Neural progenitor cell (in vitro differentiated cells): ENCODE measurements around the gene PPIL6. TPM values are rescaled to one million over a fixed set of nuclear protein-coding genes. Genes with fewer than 3 reads are reported as not detected.

Source experiments
- DNase-seq: peaks from one replicate; pipeline ENCODE4 v3.0.0-alpha.2; 2016; ENCODE audit warnings: low spot score
- H2AFZ ChIP-seq: fragments of 200-600 bp; sonication (generic); replicated peaks from 2 replicates; pipeline ENCODE4 v1.6.1; 2016; ENCODE audit warnings: antibody characterized with exemption
- H3F3A ChIP-seq: fragments of 200-600 bp; sonication (generic); 2 replicates; pipeline ENCODE4 v1.6.1; 2016; ENCODE audit warnings: antibody characterized with exemption, low read depth
- H3K27ac ChIP-seq: fragments of 200-600 bp; sonication (generic); 2 replicates; pipeline ENCODE4 v1.5.1; 2016; ENCODE audit warnings: mild to moderate bottlenecking
- H3K27me3 ChIP-seq: fragments of 200-600 bp; sonication (generic); 2 replicates; pipeline ENCODE4 v1.6.1; 2016; ENCODE audit warnings: mild to moderate bottlenecking, moderate library complexity
- H3K36me3 ChIP-seq: fragments of 200-600 bp; sonication (generic); 2 replicates; pipeline ENCODE4 v1.5.1; 2016
- H3K4me1 ChIP-seq: fragments of 200-600 bp; sonication (generic); 2 replicates; pipeline ENCODE4 v1.6.1; 2016; ENCODE audit warnings: mixed run types
- H3K4me2 ChIP-seq: fragments of 200-600 bp; sonication (generic); 2 replicates; pipeline ENCODE4 v1.6.1; 2016
- H3K4me3 ChIP-seq: fragments of 200-600 bp; sonication (generic); 2 replicates; pipeline ENCODE4 v1.5.1; 2016
- H3K79me2 ChIP-seq: fragments of 200-600 bp; sonication (generic); 2 replicates; pipeline ENCODE4 v1.6.1; 2016; ENCODE audit warnings: low read depth
- H3K9ac ChIP-seq: fragments of 200-600 bp; sonication (generic); 2 replicates; pipeline ENCODE4 v1.6.1; 2016
- H3K9me3 ChIP-seq: fragments of 200-600 bp; sonication (generic); 2 replicates; pipeline ENCODE4 v1.5.1; 2016; ENCODE audit warnings: low read depth
- H4K20me1 ChIP-seq: fragments of 200-600 bp; sonication (generic); 2 replicates; pipeline ENCODE4 v1.6.1; 2016; ENCODE audit warnings: low read depth
- H3K27ac Mint-ChIP-seq: 3 replicates; pipeline ENCODE4 v1.8.0; 2021; ENCODE audit warnings: mixed read lengths
- H3K27me3 Mint-ChIP-seq: 2 replicates; pipeline ENCODE4 v1.8.0; 2022; ENCODE audit warnings: low read depth, mild to moderate bottlenecking, inconsistent platforms, moderate library complexity, mixed read lengths; ENCODE audit not compliant: insufficient read depth
- H3K36me3 Mint-ChIP-seq: 3 replicates; pipeline ENCODE4 v1.8.0; 2021; ENCODE audit warnings: mixed read lengths
- H3K4me1 Mint-ChIP-seq: 3 replicates; pipeline ENCODE4 v1.8.0; 2021; ENCODE audit warnings: mixed read lengths
- H3K4me3 Mint-ChIP-seq: 3 replicates; pipeline ENCODE4 v1.8.0; 2021; ENCODE audit warnings: mild to moderate bottlenecking, moderate library complexity, mixed read lengths
- H3K9me3 Mint-ChIP-seq: 3 replicates; pipeline ENCODE4 v1.8.0; 2020; ENCODE audit warnings: mixed read lengths
- EZH2 ChIP-seq: fragments of 200-600 bp; sonication (generic); IDR thresholded peaks from 2 replicates; pipeline ENCODE4 v1.6.1; 2017; ENCODE audit warnings: antibody characterized with exemption, mild to moderate bottlenecking, moderate library complexity
- EZH2phosphoT487 ChIP-seq: fragments of 200-600 bp; sonication (generic); IDR thresholded peaks from 2 replicates; pipeline ENCODE4 v1.6.1; 2017; ENCODE audit warnings: antibody characterized with exemption
- total RNA-seq: library from RNA; depleted of rRNA; stranded (reverse); fragments of >200 nt; gene quantifications from 2 replicates; pipeline ENCODE4 v1.2.3, GENCODE V29; 2015; ENCODE audit warnings: low replicate concordance
- TF ChIP-seq, protein P1 (sequence below): fragments of 200-600 bp; sonication (generic); IDR thresholded peaks from 2 replicates; pipeline ENCODE4 v1.5.1; 2017; ENCODE audit warnings: antibody characterized with exemption, mild to moderate bottlenecking

PPIL6 gene
- total RNA-seq, 1 donor from 2014 or later = 7.9 TPM

DNA sequence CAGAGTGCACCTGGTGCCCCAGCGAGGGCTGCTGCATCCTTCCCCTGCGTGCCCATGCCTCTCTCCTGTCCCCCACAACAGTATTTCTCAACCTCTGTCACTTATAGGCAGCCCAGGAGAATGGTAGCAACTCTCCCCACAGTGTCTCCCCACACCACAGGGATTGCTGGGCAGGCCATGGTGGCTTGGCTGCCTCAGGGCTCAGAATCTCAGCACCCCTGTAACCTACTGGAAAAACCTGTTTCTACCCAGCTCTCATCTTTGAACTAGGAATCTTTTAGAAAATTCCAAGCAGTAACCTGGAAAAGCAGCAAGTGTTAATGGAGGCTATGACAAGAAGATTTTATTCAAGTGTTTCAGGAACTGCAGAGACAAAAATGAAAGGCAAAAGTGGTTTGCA, 96.2 kb downstream of the PPIL6 start:
- Histone ChIP-seq H3K27ac (no peak overlapping the region), H2AFZ (no peak overlapping the region), H3F3A (no peaks in the 10 kb centered on the region), H3K4me2 (no peak overlapping the region), H3K9me3 (no peaks in the 10 kb centered on the region), H3K36me3 (no peaks in the 10 kb centered on the region), H4K20me1 (no peaks in the 10 kb centered on the region), H3K4me1 (no peaks in the 10 kb centered on the region), H3K4me3 (no peak overlapping the region), H3K79me2 (no peaks in the 10 kb centered on the region), H3K27me3 (no peaks in the 10 kb centered on the region), H3K9ac (no peak overlapping the region)
- Mint-ChIP-seq H3K27ac (no peak overlapping the region), H3K4me1 (peaks cover 2% of the 10 kb centered on the region), H3K9me3 (no peaks in the 10 kb centered on the region), H3K36me3 (no peaks in the 10 kb centered on the region), H3K4me3 (no peak overlapping the region), H3K27me3 (peaks cover 4% of the 10 kb centered on the region)
- no peak for TF ChIP-seq EZH2
- TF ChIP-seq, protein P1, sequence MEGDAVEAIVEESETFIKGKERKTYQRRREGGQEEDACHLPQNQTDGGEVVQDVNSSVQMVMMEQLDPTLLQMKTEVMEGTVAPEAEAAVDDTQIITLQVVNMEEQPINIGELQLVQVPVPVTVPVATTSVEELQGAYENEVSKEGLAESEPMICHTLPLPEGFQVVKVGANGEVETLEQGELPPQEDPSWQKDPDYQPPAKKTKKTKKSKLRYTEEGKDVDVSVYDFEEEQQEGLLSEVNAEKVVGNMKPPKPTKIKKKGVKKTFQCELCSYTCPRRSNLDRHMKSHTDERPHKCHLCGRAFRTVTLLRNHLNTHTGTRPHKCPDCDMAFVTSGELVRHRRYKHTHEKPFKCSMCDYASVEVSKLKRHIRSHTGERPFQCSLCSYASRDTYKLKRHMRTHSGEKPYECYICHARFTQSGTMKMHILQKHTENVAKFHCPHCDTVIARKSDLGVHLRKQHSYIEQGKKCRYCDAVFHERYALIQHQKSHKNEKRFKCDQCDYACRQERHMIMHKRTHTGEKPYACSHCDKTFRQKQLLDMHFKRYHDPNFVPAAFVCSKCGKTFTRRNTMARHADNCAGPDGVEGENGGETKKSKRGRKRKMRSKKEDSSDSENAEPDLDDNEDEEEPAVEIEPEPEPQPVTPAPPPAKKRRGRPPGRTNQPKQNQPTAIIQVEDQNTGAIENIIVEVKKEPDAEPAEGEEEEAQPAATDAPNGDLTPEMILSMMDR = no peak
- TF ChIP-seq EZH2phosphoT487 = no peak
- DNase-seq = no peak

DNA sequence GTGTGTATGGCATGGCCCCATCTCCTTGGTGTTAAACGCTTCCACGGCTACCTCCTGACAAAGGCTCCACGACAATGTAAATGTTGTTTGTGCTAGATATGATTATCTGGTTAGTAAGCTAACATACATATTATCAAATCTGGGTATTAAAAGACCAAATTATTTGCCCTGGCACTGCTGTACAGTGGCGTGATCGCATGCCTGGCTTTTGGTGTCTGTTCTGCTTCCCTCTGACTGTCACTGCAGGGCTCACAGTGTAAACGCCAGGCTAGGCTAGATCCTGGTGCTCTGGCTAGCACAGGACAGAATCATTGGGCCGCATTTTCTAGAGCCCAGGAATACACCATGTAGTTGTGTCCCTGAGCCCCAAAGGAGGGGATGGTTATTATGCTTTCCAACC, 96.9 kb downstream of the PPIL6 start:
- H3K27ac Mint-ChIP-seq = no peak overlapping the region

DNA sequence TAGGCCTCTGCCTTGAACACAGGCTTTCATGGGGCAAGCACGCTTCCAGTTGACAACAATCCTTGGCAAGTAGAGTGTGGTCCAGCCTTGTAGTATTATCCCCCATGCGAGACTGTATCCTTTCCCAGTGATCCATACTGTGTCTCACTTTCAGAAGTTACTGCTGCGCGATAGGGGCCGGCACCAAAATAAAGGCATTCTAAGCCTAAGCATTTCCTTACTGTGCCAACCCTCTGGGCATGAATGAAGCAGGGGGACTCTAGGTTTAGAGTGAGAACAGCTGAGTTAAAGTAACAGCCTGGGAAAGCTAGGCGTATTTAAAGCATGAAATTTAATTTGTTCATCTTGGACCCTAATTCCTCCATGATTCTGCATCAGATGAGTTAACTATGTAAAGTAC, 97.5 kb downstream of the PPIL6 start:
- DNase-seq = no peak

More for the DNA sequence above, 96.9 kb downstream of the PPIL6 start:
- DNase-seq = no peak
- Histone ChIP-seq H3K36me3 (no peaks in the 10 kb centered on the region), H3K79me2 (no peaks in the 10 kb centered on the region), H3K9ac (no peak overlapping the region), H3F3A (no peaks in the 10 kb centered on the region), H3K4me3 (no peak overlapping the region), H3K9me3 (no peaks in the 10 kb centered on the region), H4K20me1 (no peaks in the 10 kb centered on the region), H3K27ac (no peak overlapping the region), H3K27me3 (no peaks in the 10 kb centered on the region), H2AFZ (no peak overlapping the region), H3K4me1 (no peaks in the 10 kb centered on the region), H3K4me2 (no peak overlapping the region)
- Mint-ChIP-seq H3K36me3 (no peaks in the 10 kb centered on the region), H3K4me3 (no peak overlapping the region), H3K27me3 (peaks cover 6% of the 10 kb centered on the region), H3K4me1 (peaks cover 2% of the 10 kb centered on the region), H3K9me3 (no peaks in the 10 kb centered on the region)
- TF ChIP-seq EZH2phosphoT487 (no peak), EZH2 (no peak)
- TF ChIP-seq, protein P1 = no peak

More for the DNA sequence above, 97.5 kb downstream of the PPIL6 start:
- Mint-ChIP-seq H3K4me1 (peaks cover 2% of the 10 kb centered on the region), H3K27ac (no peak overlapping the region), H3K4me3 (no peak overlapping the region), H3K27me3 (peaks cover 6% of the 10 kb centered on the region), H3K36me3 (no peaks in the 10 kb centered on the region), H3K9me3 (no peaks in the 10 kb centered on the region)
- Histone ChIP-seq H3F3A (no peaks in the 10 kb centered on the region), H4K20me1 (no peaks in the 10 kb centered on the region), H3K9me3 (no peaks in the 10 kb centered on the region), H3K4me2 (no peak overlapping the region), H2AFZ (no peak overlapping the region), H3K9ac (no peak overlapping the region), H3K4me1 (no peaks in the 10 kb centered on the region), H3K79me2 (no peaks in the 10 kb centered on the region), H3K36me3 (no peaks in the 10 kb centered on the region), H3K27me3 (no peaks in the 10 kb centered on the region), H3K4me3 (no peak overlapping the region), H3K27ac (no peak overlapping the region)
- TF ChIP-seq, protein P1 = no peak
- no peak for TF ChIP-seq EZH2
- TF ChIP-seq EZH2phosphoT487 = no peak
